MCF 10A (cell line): ENCODE results near the gene ZNHIT2. TPM values are rescaled to one million over a fixed set of nuclear protein-coding genes. Genes with fewer than 3 reads are reported as not detected.
A peak's percentile ranks its signal among the peaks of the same experiment; 100 is the strongest.

ENCODE experiments used
- BruUV-seq: library from RNA; stranded (reverse); fragments of 400-500 nt; replicated peaks from 2 replicates; lab custom pipeline; 2021; lab: Mats Ljungman, UMichigan
- CTCF ChIA-PET: fragments of 300-600 bp; sonication (Branson Sonifier 250); formaldehyde crosslinking; extraction: SDS; loops from one replicate; lab custom pipeline; 2021; ENCODE audit warnings: antibody characterized with exemption, inconsistent platforms; lab: Yijun Ruan, JAX
- POLR2A ChIA-PET: fragments of 300-600, 350-650 bp; sonication (Branson Sonifier 250); formaldehyde crosslinking; extraction: SDS; loops from one replicate; lab custom pipeline; 2020; ENCODE audit warnings: antibody characterized with exemption, inconsistent platforms; lab: Yijun Ruan, JAX
- DNase-seq: peaks from one replicate; pipeline ENCODE4 v3.0.0-alpha.2; 2018; ENCODE audit not compliant: unreplicated experiment
- H3K27ac Mint-ChIP-seq: one replicate; pipeline ENCODE4 v1.8.0; 2022; ENCODE audit warnings: mild to moderate bottlenecking, low read depth, mixed read lengths; ENCODE audit not compliant: unreplicated experiment
- H3K27me3 Mint-ChIP-seq: one replicate; pipeline ENCODE4 v1.8.0; 2022; ENCODE audit warnings: mixed read lengths; ENCODE audit not compliant: insufficient read depth, unreplicated experiment
- H3K36me3 Mint-ChIP-seq: one replicate; pipeline ENCODE4 v1.8.0; 2022; ENCODE audit warnings: mild to moderate bottlenecking, moderate library complexity, mixed read lengths; ENCODE audit not compliant: insufficient read depth, unreplicated experiment
- H3K4me1 Mint-ChIP-seq: one replicate; pipeline ENCODE4 v1.8.0; 2022; ENCODE audit warnings: mixed read lengths; ENCODE audit not compliant: insufficient read depth, unreplicated experiment
- H3K4me3 Mint-ChIP-seq: one replicate; pipeline ENCODE4 v1.8.0; 2022; ENCODE audit warnings: mild to moderate bottlenecking, moderate library complexity, mixed read lengths; ENCODE audit not compliant: unreplicated experiment
- H3K9me3 Mint-ChIP-seq: one replicate; pipeline ENCODE4 v1.8.0; 2022; ENCODE audit warnings: mixed read lengths; ENCODE audit not compliant: unreplicated experiment
- intact Hi-C: fragments of 100-400 bp; cut with micrococcal nuclease; formaldehyde crosslinking; loops from 2 replicates; pipeline ENCODE4 v1.14.1; 2022
- total RNA-seq: library from RNA; stranded (reverse); gene quantifications from 2 replicates; pipeline ENCODE4 v1.2.3, GENCODE V29; 2022
- TF ChIP-seq, protein P1 (sequence below): fragments of 200-600 bp; IDR thresholded peaks from one replicate; pipeline ENCODE4 v1.8.0; 2022; ENCODE audit warnings: antibody characterized with exemption, mild to moderate bottlenecking; ENCODE audit not compliant: unreplicated experiment

Gene ZNHIT2
- total RNA-seq, 1 experiment from 2014 or later = 23.6 TPM

DNA sequence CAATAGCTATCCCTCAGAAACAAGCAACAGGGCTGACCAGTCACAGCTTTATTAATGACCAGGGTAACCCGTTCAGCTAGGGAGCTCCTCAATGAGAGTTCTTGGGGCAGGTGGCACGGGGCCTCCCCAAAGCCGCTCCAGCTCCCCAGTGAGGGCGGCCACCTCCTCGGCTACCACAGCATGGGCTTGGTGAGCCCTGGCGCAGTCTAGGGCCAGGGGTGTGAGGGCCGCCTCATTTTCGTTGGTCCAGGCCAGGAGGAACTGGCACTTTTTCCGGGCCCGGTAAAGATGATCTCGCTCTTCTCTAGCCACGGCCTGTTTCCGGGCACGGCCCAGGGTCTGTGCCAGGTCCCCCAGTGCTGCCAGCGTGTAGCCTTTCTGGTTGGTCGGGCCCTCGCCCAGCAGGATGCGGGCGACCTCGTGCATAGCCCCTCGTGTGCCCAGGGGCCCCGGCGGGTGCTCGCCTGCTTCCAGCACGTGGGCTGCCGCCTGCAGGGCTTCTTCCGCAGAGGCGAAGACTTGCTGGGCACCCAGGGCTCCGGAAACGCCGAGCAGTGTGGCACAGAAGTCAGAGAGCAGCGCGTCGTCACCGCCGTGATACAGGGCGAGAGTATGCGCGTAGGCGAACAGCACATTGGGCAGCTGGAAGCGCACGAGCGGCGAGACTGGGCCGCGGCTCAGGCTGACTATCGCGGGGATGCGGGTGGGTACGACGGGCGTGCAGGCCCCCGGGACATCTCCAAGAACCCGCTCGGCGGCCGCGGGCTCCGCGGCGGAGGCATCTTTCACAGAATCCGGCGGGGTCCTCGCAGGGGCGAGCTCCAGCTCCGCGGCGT, 913 bp downstream of the ZNHIT2 start:
- no TSS peak for BruUV-seq
- Mint-ChIP-seq H3K36me3 (peaks cover 57% of the 10 kb centered on the region), H3K27me3 (no peaks in the 10 kb centered on the region), H3K4me1 (peaks cover 22% of the 10 kb centered on the region), H3K27ac (peak overlapping the region; percentile 88), H3K9me3 (no peaks in the 10 kb centered on the region), H3K4me3 (peak overlapping the region; percentile 82)
- CTCF ChIA-PET = interaction anchor here (0.6 to 2.6 kb wide), 9 partner anchors 13 to 773 kb away, joined by 3 to 12 read pairs (median 3); partner anchors contain the start of gene CDC42BPG
- DNase-seq = peak; percentile 50
- POLR2A ChIA-PET = interaction anchor here (1.1 to 8.8 kb wide), 22 partner anchors 8 to 281 kb away, joined by 3 to 122 read pairs (median 9); partner anchors contain the start of genes ARL2, CAPN1, CDC42BPG and CDCA5
- intact Hi-C loops = loop anchor here (1.0 to 10.0 kb wide), 3 partner anchors 102 to 269 kb away; partner anchors contain the start of genes ARL2 and ATG2A
- TF ChIP-seq, protein P1, sequence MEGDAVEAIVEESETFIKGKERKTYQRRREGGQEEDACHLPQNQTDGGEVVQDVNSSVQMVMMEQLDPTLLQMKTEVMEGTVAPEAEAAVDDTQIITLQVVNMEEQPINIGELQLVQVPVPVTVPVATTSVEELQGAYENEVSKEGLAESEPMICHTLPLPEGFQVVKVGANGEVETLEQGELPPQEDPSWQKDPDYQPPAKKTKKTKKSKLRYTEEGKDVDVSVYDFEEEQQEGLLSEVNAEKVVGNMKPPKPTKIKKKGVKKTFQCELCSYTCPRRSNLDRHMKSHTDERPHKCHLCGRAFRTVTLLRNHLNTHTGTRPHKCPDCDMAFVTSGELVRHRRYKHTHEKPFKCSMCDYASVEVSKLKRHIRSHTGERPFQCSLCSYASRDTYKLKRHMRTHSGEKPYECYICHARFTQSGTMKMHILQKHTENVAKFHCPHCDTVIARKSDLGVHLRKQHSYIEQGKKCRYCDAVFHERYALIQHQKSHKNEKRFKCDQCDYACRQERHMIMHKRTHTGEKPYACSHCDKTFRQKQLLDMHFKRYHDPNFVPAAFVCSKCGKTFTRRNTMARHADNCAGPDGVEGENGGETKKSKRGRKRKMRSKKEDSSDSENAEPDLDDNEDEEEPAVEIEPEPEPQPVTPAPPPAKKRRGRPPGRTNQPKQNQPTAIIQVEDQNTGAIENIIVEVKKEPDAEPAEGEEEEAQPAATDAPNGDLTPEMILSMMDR = no peak

GRCh38 chr11:65115361-65116082, 2.0 kb downstream of the ZNHIT2 start:
- H3K27me3 Mint-ChIP-seq = no peaks in the 10 kb centered on the region
- peak overlapping the region; percentile 12 for H3K27ac Mint-ChIP-seq
- H3K36me3 Mint-ChIP-seq = peaks cover 50% of the 10 kb centered on the region
- TF ChIP-seq, protein P1 = no peak
- peak overlapping the region; percentile 82 for H3K4me3 Mint-ChIP-seq
- BruUV-seq = no TSS peak
- ChIA-PET POLR2A (interaction anchor here (1.9 to 8.8 kb wide), 6 partner anchors 19 to 101 kb away, joined by 9 to 122 read pairs (median 19); partner anchors contain the start of genes ARL2, CAPN1, SAC3D1 and SYVN1), CTCF (interaction anchor here (0.6 to 0.9 kb wide), 2 partner anchors 32 to 270 kb away, joined by 3 to 6 read pairs; partner anchors contain the start of gene CDC42BPG)
- H3K4me1 Mint-ChIP-seq = peaks cover 17% of the 10 kb centered on the region
- intact Hi-C loops = loop anchor here (2.0 to 10.0 kb wide), 2 partner anchors 101 to 201 kb away; partner anchors contain the start of genes ARL2 and ATG2A
- DNase-seq = no peak
- no peaks in the 10 kb centered on the region for H3K9me3 Mint-ChIP-seq

DNA sequence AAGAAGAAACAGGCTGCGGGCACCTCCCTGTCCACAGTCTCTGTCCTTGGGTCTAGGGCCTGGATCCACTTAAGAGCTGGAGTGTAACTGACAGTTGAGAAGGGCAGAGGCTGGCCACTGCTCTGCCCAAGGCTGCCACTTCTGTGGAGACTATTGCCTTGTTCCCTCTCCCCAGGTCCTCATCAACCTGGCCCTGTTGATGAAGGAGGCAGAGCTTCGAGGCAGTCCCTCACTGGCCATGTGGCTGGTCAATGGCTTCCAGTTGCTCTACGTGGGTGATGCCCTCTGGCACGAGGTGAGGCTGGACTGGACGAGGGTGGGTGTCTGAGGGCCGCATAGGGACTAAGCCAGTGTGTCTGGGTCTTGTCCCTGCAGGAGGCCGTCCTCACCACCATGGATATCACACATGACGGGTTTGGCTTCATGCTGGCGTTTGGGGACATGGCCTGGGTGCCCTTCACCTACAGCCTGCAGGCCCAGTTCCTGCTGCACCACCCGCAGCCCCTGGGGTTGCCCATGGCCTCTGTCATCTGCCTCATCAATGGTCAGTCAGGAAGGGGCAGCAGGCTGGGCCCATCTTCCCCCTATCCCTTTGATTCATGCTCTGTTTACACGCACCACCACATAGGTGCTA, 2.8 kb downstream of the ZNHIT2 start:
- H3K27me3 Mint-ChIP-seq = no peaks in the 10 kb centered on the region
- DNase-seq = no peak
- no peaks in the 10 kb centered on the region for H3K9me3 Mint-ChIP-seq
- TF ChIP-seq, protein P1 = no peak
- H3K36me3 Mint-ChIP-seq = peaks cover 50% of the 10 kb centered on the region
- no peak overlapping the region for H3K27ac Mint-ChIP-seq
- no TSS peak for BruUV-seq
- intact Hi-C loops = loop anchor here (10.0 kb wide), 1 partner anchor 200 kb away; the partner anchor contains the start of gene ATG2A
- H3K4me1 Mint-ChIP-seq = peaks cover 17% of the 10 kb centered on the region
- CTCF ChIA-PET = interaction anchor here (0.6 to 5.1 kb wide), 2 partner anchors 17 to 142 kb away, joined by 4 to 94 read pairs; partner anchors contain the start of gene VPS51
- H3K4me3 Mint-ChIP-seq = no peak overlapping the region
- POLR2A ChIA-PET = interaction anchor here (0.7 to 0.8 kb wide), 2 partner anchors 11 to 336 kb away, joined by 3 read pairs; partner anchors contain the start of gene SF1
